Heart left ventricle (tissue), 16 donors: ENCODE results near the gene RPL11. TPM values are rescaled to one million over a fixed set of nuclear protein-coding genes. Genes with fewer than 3 reads are reported as not detected.

Experiments used
- ATAC-seq, 4 donors: fragments of 200-7000 bp; cut with Tn5 transposase; one replicate each; pipeline ENCODE4 v1.9.1; 2020 to 2022; ENCODE audit warnings: moderate library complexity in 4 of 4, mild to moderate bottlenecking in 3 of 4, moderate number of reproducible peaks in 1 of 4
- DNase-seq, 5 donors: peaks; one replicate each; pipeline ENCODE4 v3.0.0-alpha.2; 2020
- H3K27ac ChIP-seq, 12 donors: fragments of 200-600 bp; sonication (generic) in 4 of 12; one replicate each; pipeline versions ENCODE4 v1.5.0 to v1.8.0; 2016 to 2022; ENCODE audit warnings: mild to moderate bottlenecking in 2 of 12
- H3K27me3 ChIP-seq, 9 donors: fragments of 200-600 bp; sonication (generic) in 2 of 9; one replicate each; pipeline versions ENCODE4 v1.5.1 to v1.8.0; 2016 to 2022; ENCODE audit warnings: mild to moderate bottlenecking in 3 of 9
- H3K36me3 ChIP-seq, 9 donors: fragments of 200-600 bp; sonication (generic) in 2 of 9; one replicate each; pipeline versions ENCODE4 v1.5.0 to v1.8.0; 2018 to 2022; ENCODE audit warnings: mild to moderate bottlenecking in 2 of 9
- H3K4me1 ChIP-seq, 12 donors: fragments of 200-600 bp; sonication (generic) in 4 of 12; one replicate each; pipeline versions ENCODE4 v1.5.0 to v1.8.0; 2016 to 2022; ENCODE audit warnings: mild to moderate bottlenecking in 3 of 12
- H3K4me3 ChIP-seq, 12 donors: fragments of 200-600 bp; sonication (generic) in 4 of 12; one replicate each; pipeline versions ENCODE4 v1.5.0 to v1.8.0; 2017 to 2022; ENCODE audit warnings: mild to moderate bottlenecking in 9 of 12, moderate library complexity in 4 of 12
- H3K9me3 ChIP-seq, 12 donors: fragments of 200-600 bp; sonication (generic) in 4 of 12; one replicate each; pipeline versions ENCODE4 v1.5.0 to v1.8.0; 2016 to 2022; ENCODE audit warnings: mild to moderate bottlenecking in 1 of 12
- POLR2A ChIP-seq, 2 donors: fragments of 450-650 bp; IDR thresholded peaks; one replicate each; pipeline ENCODE4 v1.6.1; 2017; ENCODE audit warnings: antibody characterized with exemption in 2 of 2, mild to moderate bottlenecking in 2 of 2, moderate library complexity in 2 of 2
- WGBS, 4 donors: extraction: QIAGEN DNeasy Blood & Tissue Kit in 2 of 4; methylation state at CpG; one replicate each; pipeline versions ENCODE4 v1.1.5 to v1.1.7; 2013 to 2018; 5-methylcytosine and 5-hydroxymethylcytosine counted together
- intact Hi-C, 10 donors: fragments of 100-400 bp; cut with DNase I; formaldehyde crosslinking; loops; one replicate each; pipeline versions ENCODE4 v1.11.1 to v1.14.2; 2022
- polyA plus RNA-seq, 2 donors: library from polyadenylated mRNA; stranded (reverse); fragments of 200-250 nt; gene quantifications; one replicate each; pipeline ENCODE4 v1.2.3, GENCODE V29; 2013
- total RNA-seq, 9 donors: library from RNA; depleted of rRNA in 2 of 9; stranded (reverse); fragments of >200 nt in 2 of 9; fragmentation: NEBNext Ultra II Directional in 3 of 9; extraction: Animal tissue kit (Norgen Biotek cat#: 25700) in 3 of 9; gene quantifications; one replicate each; pipeline versions ENCODE4 v1.1.0 to v1.2.4, GENCODE V29; 2016 to 2023
- TF ChIP-seq, protein P1 (sequence below), 12 donors: fragments of 200-600 bp; sonication (generic) in 4 of 12; IDR thresholded peaks; one replicate each; pipeline versions ENCODE4 v1.5.0 to v1.8.0; 2018 to 2022; ENCODE audit warnings: antibody characterized with exemption in 12 of 12, mild to moderate bottlenecking in 5 of 12
- donor health status: ischemic (EF 13 %, LVEDD 7.1; RV severe dilation, severe dysfunction).
- donor health status: healthy with polysubstance abuse.
- donor health status: DM: no; HTN: yes; CAD: no.
- donor health status: DM: no; HTN: no; CAD: no.
- donor health status: ischemic (EF 25% LVEDD 6.9; RV normal size, moderate dysfunction).
- donor health status: ischemic (EF 25% LVEDD 5.7; RV mildly dilated, moderate dysfunction).
- donor health status: healthy.
- donor health status: DM: yes; HTN: yes; CAD: no.
- donor health status: ischemic (EF 35%, LVEDD 5.7; RV mildly dilated, moderate dysfunction).
- donor health status: nonischemic (EF 11% LVEDD 7.7; RV severe dilation, severe dysfunction).
- donor health status: DM: yes; HTN: yes; CAD: no.
- donor health status: PGD.
- donor health status: ischemic (EF 29% LVEDD 5.4; RV normal size, mild dysfunction).
- donor health status: nonischemic (EF 23%, LVEDD 6.1; RV moderate dilation, normal function).

RPL11 gene
- total and polyA plus RNA-seq, 11 donors: 341 to 2,009 (median 695) TPM

GRCh38 chr1:23650344-23650990, 41.1 kb upstream of the RPL11 start:
- Histone ChIP-seq H3K4me1 (peaks cover 0 to 21% (median 12%) of the 10 kb centered on the region in 12 donors), H3K27me3 (no peaks in the 10 kb centered on the region), H3K4me3 (no peak overlapping the region), H3K9me3 (no peaks in the 10 kb centered on the region), H3K27ac (peak overlapping the region in 7 of 12 donors; percentile 27 to 75 (median 48)), H3K36me3 (no peaks in the 10 kb centered on the region)
- no peak for TF ChIP-seq POLR2A (IDR thresholded peaks at IDR 0.05)
- TF ChIP-seq, protein P1, sequence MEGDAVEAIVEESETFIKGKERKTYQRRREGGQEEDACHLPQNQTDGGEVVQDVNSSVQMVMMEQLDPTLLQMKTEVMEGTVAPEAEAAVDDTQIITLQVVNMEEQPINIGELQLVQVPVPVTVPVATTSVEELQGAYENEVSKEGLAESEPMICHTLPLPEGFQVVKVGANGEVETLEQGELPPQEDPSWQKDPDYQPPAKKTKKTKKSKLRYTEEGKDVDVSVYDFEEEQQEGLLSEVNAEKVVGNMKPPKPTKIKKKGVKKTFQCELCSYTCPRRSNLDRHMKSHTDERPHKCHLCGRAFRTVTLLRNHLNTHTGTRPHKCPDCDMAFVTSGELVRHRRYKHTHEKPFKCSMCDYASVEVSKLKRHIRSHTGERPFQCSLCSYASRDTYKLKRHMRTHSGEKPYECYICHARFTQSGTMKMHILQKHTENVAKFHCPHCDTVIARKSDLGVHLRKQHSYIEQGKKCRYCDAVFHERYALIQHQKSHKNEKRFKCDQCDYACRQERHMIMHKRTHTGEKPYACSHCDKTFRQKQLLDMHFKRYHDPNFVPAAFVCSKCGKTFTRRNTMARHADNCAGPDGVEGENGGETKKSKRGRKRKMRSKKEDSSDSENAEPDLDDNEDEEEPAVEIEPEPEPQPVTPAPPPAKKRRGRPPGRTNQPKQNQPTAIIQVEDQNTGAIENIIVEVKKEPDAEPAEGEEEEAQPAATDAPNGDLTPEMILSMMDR (IDR thresholded peaks at IDR 0.05): no peak
- WGBS, 4 donors: 57 to 63% (median 60%) methylated on average over 10 of the region's 10 CpGs
- ATAC-seq: peak; percentile 13 to 71 (median 70)
- intact Hi-C loops: no loop called here
- DNase-seq: peak in 3 of 5 donors; percentile 45 to 85 (median 53)

DNA sequence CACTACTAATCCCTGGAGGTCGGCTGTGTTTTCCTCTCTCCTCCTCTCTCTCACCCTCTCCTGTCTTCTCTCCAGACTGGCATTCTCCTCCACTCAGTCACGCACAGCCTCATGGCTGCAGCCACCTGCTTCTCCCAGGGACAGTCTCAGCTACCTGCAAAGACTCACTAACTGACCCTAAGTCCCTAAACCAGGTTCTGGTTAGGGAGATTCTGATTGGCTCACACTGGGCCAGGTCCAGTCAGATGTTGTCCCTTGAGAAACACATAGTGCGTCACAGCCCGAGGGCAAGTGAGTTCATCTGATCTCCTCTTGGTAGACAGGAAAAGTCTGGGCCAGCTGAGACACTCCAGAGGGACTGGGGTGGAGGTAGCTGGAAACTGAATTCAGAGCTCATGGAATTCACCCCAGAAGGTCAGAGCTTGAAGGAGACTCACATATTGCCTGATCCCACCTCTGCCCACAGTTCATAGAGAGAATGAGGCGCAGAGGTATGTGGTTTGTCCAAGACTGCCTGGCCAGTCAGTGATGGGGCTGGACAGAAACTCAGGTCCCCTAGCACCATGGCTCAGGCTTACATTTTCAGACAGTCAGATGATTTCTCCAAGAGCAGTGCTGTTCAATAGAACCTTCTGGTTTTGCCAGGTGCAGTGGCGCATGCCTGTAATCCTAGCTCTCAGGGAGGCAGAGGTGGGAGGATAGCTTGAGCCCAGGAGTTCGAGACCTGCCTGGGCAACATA, 40.4 kb upstream of the RPL11 start:
- intact Hi-C loops: no loop called here
- DNase-seq (peak; percentile 65 to 81 (median 73)), ATAC-seq (peak; percentile 84 to 97 (median 96))

DNA sequence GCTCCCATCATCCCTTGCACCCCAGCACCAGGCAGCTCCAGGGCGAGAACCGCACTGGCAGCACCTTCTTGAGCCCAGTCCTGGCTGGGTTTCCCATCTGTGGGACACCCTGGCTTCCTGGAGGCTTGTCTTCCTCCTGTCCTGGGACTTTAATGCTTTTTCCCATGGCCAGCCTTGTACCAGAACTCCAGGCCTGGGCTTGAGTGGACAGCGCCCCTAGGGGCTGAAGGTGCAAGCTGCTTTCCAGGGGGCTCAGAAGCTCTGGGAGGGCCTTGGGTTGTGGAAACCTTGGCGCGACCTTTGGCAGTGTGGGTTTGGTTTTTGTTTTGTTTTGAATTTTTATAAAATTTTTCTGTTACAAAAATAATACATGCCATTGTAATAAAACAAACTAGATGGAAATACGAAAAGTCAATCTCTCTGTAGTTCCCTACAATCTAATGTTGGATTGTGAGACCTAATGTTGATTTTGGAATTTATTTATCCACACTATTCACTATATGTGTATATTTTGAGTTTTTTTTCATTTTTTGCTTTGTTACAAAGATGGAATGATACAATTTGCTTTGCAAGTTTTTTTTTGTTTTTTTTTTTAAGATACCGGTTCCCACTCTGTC, 33.8 kb upstream of the RPL11 start:
- WGBS, 4 donors: 46 to 52% (median 47%) methylated on average over 7 of the region's 7 CpGs
- Histone ChIP-seq H3K4me1 (peaks cover 0 to 5% (median 0%) of the 10 kb centered on the region in 12 donors), H3K27ac (no peak overlapping the region), H3K27me3 (no peaks in the 10 kb centered on the region), H3K4me3 (no peak overlapping the region), H3K9me3 (no peaks in the 10 kb centered on the region), H3K36me3 (no peaks in the 10 kb centered on the region)
- intact Hi-C loops: no loop called here
- DNase-seq: peak in 3 of 5 donors; percentile 27 to 44 (median 41)
- peak in 3 of 4 donors; percentile 59 to 81 (median 71) for ATAC-seq
- TF ChIP-seq, protein P1 (IDR thresholded peaks at IDR 0.05): peak; percentile 45 to 83 (median 70)
- TF ChIP-seq POLR2A (IDR thresholded peaks at IDR 0.05): no peak

More for the DNA sequence above, 40.4 kb upstream of the RPL11 start:
- Histone ChIP-seq H3K4me3 (no peak overlapping the region), H3K4me1 (peaks cover 0 to 21% (median 12%) of the 10 kb centered on the region in 12 donors), H3K36me3 (no peaks in the 10 kb centered on the region), H3K27ac (peak overlapping the region in 9 of 12 donors; percentile 1 to 75 (median 43)), H3K27me3 (no peaks in the 10 kb centered on the region), H3K9me3 (no peaks in the 10 kb centered on the region)
- 52 to 64% (median 57%) methylated on average over 7 of the region's 7 CpGs for WGBS, 4 donors
- TF ChIP-seq POLR2A (IDR thresholded peaks at IDR 0.05): no peak
- TF ChIP-seq, protein P1 (IDR thresholded peaks at IDR 0.05): no peak

GRCh38 chr1:23660671-23661070, 30.9 kb upstream of the RPL11 start:
- no peak overlapping the region for H3K4me3 ChIP-seq
- DNase-seq (no peak), ATAC-seq (no peak)
- intact Hi-C loops: no loop called here
- no peaks in the 10 kb centered on the region for H3K27me3 ChIP-seq
- peaks cover 0 to 5% (median 0%) of the 10 kb centered on the region in 12 donors for H3K4me1 ChIP-seq
- no peaks in the 10 kb centered on the region for H3K9me3 ChIP-seq
- TF ChIP-seq, protein P1 (IDR thresholded peaks at IDR 0.05): no peak
- TF ChIP-seq POLR2A (IDR thresholded peaks at IDR 0.05): no peak
- H3K27ac ChIP-seq: no peak overlapping the region
- WGBS, 4 donors: 77 to 85% (median 81%) methylated on average over 9 of the region's 9 CpGs
- no peaks in the 10 kb centered on the region for H3K36me3 ChIP-seq
